ENCODE measurements around the gene CABLES1.

CABLES1 gene

DNA sequence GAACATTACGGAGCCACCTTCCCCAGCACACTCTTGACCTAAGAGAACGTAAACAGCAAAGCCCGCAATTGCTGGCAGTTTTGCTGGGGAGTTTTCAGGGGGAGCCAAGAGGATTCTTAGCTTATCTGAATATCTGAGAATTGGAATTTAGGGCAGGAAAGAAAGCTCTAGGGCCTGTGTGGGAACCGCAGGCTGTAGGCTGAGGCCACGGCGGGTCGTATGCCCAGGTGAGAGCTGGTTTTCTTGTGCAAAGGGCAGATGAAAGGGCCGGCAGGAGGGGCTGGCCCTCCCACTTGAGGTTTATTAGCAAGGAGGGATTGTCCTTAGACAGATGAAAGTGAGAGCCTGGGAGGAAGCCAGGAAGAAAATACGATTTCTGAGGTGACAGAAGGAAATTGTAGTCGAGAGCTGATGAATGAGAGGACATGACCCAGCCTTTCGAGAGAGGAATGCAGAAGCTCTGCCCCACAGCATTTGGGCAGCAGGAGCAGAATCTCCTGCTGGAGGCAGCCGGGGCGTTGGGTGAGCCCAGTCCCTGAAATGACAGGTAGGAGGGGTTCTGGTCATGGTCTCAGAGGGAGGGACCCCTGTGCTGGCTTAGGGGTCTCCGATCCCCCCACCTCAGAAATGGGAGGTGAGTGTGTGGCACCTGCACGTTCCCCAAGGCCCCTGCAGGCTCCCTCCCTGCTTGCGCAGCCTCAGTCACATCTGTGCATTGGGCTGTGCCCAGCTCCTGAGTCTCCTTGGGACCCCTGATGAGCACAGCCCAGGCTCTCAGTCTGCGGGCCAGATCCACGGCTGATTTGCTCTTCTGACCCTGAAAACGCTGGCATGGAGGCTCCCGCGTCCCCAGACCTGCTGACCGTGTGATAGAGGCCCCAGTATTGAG lies 61.1 kb downstream of the CABLES1 start:
- DNase-seq, result no peak

DNA sequence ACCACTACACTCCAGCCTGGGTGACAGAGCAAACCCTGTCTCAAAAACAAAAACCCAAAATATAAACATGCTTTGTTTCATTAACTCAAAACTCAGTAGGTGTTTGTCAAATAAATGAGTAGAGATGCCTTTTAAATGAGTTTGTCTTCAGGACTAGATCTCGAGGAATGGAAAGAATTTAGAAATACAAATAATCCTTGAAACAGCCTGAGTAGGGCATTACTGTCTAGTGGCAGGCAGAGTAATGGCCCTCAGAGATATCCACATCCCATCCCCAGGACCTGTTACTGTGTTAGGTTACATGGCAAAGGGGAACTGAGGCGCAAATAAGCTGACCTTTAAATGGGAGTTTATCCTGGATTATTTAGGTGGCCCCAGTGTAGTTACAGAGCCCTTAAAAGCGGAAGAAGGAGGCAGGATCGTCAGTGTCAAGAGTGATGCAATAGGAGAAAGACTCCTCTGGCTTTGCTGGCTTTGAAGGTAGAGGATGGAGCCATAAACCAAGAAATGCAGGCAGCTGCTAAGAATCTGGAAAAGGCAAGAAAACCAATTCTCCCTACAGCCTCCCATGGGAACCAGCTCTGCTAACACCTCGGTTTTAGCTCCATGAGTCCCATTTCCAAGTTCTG lies 63.0 kb downstream of the CABLES1 start:
- DNase-seq, result peak; percentile 45

DNA sequence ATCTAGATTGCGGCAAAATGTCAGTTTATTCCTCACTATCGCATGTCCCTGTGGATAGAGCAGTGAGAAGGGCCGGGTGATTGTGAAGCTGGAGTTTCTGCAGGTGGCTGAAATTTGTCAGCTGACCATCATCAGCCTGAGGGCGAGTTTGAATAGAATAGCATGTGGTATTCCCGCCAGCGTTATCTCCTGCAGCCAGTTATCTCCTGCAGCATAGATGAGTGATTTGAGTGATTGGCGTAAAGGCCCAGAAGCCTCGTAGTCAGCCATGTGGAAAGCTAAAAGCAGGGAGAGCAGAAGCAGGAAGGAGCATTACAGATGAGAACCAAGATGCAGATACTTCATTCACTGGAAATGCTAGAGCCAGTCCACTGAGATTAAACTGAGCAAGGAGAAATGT lies 65.5 kb downstream of the CABLES1 start:
- peak; percentile 55 for DNase-seq

DNA sequence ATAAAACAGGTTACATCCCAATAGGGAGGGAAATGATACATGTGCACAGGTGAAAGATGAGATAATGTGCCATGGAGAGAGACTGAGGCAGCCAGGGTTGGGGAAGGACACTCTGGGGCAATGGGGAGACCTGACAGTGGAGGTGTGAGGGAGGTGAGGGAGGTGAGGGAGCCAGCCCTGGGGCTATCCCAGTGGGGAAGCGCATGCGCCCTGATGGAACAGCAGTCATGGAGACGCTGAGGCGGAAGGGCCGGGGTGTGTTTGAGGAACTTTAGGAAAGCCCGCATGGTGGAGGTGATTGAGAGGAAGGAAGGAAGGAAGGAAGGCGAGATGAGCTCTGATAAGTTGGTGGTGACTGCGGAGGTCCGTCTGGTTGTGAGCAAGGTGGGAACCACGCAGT lies 66.5 kb downstream of the CABLES1 start:
- DNase-seq, result no peak

DNA sequence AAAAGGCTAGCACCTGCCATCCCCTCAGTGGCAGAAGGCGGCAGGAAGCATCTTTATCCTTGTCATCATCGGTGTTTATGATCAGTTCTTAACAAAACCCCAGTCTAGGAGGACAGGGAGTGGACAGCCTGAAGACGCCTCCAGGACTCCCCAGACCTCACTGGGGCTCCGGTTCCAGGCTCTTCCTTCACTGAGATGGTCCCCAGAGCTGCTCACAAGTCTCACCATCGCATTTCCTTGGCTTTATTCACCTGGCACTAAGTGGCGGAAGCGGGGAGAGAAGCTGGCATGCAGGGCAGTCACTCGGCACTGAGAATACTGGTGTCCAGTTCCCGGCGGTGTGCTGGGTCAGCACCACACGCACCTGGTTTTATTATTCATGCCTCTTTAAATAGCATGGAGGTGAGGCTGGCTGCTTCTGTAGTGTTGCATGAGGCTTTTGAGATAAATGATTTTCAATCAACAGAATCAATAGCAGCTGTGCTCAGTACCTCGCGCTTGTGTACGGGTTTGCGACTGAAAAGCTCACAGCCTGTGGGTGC lies 68.7 kb downstream of the CABLES1 start:
- no peak for DNase-seq

DNA sequence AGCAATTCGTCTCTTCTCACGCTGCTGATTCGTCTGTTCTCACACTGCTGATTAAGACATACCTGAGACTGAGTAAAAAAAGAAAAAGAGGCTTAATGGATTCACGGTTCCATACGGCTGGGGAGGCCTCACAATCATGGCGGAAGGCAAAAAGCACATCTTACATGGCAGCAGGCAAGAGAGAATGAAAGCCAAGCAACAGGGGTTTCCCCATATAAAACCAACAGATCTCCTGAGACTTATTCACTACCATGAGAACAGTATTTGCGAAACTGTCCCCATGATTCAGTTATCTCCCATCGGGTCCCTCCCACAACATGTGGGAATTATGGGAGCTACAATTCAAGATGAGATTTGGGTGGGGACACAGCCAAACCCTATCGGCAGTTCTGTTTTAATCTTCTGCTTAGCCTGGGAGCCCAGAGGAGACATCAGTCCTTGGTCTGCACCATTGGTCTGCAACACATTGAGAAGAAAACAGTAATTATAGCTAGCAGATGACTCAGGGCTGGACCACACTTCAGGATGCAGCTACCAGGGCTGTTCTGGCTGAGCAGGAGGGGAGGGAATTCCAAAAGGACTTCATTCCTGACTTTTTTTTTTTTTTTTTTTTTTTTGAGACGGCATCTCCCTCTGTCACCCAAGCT lies 69.4 kb downstream of the CABLES1 start:
- DNase-seq, result no peak

DNA sequence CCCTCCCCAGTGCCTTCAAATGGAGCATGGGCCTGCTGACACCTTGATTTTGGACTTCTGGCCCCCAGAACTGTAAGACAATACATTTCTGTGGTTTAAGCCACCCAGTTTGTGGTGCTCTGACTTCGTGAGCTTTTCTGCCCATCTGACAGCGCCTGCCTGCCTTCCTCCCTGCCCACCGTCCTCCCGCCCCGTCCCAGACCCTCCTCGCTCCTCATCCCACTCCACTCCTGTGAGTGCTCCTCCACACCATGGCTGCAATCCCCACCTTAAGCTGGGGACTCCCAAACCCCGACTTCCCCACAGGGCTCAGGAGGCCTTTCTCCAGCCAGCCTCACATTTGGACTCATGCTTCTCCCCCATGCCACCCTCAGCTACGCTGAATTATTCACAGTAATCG lies 70.7 kb downstream of the CABLES1 start:
- DNase-seq, result no peak

DNA sequence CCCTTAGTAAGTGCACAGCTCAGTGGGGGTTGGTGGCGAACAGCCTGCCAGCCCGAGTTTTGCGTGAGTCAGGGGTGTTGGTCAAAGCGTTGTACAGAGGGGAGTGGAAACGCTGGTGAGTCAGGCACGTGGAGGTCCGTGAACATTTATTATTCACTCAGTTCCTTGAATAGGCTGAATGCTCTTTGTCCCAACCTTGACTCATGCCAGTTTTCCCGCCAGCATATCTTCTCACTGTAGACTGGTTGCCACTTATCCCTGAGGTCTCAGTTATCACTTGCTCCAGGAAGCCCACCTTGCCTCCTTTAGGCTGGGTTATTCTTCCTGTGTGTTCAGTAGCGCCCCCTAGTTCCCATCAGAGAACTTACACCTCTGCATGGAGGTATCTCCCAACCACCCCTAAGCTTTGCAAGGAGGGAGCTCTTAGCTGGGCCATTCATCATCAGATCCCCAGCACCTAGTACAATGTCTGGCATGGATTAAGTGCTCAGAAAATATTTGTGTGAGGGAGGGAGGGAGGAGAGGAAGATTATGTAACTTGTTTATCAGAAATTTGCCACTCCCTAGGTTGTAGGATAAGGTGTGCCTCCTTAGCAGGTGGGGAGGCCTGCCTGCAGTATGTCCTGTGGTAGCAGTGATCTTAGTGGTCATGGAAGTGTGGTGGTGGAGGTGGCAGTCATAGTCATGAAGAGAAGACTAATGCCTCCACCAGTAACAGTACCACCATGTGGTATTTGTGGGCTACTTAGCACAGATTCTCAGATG lies 72.1 kb downstream of the CABLES1 start:
- DNase-seq, result peak; percentile 29

DNA sequence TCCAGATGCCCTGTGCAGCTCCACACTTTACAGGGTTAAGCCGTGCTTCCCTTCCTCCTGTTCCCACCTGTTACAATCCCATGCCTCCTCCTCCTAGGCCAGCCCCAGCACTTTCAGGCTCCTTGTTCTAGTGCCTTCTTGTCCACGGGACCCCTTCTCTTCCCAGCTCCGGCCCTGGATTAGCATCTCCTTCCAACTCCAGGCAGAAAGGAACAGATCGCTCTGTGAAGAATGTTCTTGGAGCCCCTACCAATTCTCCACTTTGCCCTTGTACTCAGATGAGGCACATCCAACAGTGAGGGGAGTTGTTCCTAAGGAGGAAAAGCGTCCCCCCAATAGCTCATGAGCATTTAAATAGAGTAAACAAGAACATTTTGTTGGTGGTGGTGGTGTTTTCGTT lies 72.7 kb downstream of the CABLES1 start:
- DNase-seq, result no peak

DNA sequence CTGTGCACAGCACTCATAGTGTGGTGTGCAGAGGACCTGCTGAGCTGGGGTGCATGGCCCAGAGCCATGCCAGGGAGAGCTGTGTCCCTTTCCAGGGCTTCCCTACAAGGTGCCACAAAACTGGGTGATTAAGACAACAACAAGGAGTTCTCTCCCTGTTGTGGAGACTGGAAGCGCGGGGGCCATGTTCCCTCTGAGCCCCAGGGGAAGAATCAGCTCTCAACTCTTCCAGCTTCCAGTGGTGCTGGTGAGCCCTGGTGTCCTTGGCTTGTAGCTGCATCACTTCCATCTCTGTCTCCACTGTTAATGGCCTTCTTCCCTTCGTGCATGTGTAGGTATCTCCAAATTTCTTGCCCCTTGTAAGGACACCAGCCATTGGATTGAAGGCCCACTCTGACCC lies 73.3 kb downstream of the CABLES1 start:
- DNase-seq, result no peak

DNA sequence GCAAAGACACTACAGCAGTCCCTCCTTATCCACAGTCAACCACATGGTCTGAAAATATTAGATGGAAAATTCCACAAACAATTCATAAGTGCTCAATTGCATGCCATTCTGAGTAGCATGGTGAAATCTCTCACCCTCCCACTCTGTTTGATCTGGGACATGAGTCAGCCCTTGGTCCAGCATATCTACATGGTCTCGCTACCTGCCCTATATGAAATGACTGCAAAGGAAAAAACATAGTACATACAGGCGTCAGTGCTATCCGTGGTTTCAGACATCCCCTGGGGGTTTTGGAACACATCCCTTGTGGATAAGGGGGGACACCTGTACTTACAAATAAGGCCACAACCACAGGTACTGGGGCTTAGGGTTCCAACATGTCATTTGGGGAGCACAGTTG lies 73.7 kb downstream of the CABLES1 start:
- DNase-seq, result no peak

DNA sequence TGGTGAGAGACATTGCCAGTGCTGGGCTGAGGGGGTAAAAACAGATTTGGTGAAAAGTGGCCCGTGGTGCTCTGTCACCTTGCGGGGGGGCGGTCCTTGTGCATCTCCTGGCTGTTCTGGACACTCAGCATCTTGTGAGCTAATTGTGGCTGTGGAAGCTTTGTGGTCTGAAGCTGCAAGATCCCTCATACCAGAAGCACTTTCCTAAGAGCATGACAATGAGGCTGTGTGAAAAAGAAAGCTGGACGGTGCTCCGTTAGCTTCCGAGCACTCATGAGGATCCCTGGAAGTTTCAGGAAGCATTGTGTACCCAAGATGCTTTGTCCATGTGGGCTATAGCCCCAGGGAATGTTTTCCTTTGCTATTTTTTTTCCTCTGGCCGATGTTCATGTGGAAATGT lies 74.5 kb downstream of the CABLES1 start:
- no peak for DNase-seq

DNA sequence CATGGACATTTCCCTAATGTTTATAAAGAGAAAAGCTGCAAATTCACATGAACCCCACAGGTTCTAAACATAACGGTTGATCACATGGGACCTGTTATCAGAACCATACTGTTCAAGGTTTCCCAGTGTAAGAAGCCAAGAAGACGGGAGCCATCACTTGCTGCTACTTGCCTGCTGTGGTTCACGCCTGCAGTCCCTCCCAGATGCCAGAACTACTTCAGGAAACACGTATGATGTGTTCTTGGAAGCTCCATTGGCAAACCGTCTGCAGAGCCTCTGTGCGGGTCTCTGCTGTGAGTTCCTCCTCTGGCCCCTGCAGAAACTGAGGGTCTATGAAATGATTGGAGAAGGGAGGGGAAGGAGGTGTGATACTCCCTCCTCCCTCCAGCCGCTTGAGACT lies 75.2 kb downstream of the CABLES1 start:
- no peak for DNase-seq

DNA sequence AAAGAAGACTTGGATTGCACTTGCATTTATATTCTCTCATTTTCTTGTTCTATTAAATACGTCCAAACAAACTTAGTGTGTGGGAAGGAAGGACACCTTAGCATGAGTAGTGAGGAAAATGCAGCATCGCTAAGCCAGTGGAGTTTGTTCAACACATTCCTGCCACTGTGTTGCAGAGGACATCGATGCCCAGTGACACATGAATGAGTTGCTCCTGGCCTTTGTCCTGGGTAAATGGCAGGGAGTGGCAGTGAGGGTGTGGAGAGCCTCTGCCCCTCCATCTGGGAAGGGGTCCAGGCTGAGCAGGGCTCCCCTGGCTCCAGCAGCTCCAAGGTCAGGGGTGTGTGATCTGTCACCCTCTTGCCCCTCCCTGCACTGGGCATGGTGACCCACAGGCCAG lies 75.9 kb downstream of the CABLES1 start:
- DNase-seq, result no peak

DNA sequence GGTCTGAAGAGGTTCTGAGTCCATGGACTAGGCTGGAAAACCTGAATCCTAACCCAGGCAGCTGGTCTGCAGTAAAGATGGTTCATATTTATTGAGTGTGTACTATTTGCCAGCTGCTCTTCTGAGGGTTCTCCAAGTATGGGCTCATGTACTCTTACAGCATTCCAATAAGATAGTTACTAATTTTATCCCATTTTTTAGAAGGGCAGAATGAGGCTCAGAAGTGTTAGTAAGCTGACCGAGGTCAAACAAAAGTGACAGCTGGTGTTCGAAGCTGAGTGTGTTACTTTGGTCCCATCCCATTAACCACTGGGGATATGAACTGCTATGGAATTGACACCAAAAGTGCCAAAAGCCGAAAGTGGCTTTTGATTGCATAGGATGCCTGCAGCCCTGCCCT lies 76.9 kb downstream of the CABLES1 start:
- DNase-seq, result no peak

DNA sequence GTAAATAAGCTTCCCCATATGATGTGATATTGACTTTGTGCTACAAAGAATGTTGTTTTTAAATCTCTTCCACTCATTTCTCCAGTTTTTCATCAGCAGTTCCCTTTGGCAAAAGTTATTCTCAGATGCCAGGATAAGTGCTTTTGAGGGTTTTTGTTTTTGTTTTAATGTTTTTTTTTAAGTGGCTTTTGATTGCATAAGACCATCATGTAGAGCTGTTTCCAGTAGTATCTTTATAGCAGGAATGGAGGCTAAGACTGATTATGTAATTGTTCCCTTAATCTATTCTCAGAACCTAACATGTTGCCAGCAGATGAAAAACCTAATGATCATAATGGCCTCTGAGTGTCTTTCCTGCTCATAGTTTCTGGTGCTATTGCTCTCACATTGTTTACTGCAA lies 77.9 kb downstream of the CABLES1 start:
- DNase-seq, result peak; percentile 27

DNA sequence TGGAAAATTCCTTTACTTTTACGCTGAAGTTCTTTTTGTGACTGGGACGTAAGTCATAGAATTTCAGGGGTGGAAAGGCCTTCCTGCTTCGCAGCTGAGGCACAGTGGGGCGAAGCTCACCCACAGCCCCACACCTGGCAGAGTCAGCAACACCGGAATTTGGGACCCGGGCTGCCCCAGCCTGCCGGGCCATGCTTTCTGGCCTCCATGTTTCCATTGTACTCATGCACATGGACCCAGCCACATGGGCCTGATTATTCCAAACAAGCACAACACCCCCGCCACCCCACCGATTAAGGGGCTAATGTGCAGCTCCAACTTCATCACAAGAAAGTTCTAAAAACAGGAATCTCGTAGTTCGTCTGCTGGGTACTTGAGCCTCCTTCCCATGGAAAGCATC lies 82.5 kb downstream of the CABLES1 start:
- DNase-seq, result no peak

DNA sequence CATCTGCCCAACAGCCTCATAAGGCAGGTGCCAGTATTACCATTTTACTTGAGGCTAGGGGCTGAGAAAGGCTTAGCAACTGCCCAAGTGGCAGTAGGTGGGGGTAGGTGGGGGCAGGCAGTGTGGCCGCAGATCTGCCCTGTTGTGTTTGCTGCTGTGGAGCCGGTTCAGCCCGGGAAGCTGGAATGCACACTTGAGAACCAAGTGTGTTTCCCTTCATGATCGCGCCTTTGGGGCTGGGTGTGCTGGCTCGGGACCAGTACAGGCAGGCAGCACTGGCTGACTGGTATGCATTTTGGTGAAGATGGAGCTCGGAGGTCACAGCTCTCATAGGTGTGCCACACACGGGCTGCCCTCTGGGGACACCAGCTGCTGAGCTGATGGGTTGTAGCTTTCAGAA lies 85.1 kb downstream of the CABLES1 start:
- DNase-seq, result no peak

DNA sequence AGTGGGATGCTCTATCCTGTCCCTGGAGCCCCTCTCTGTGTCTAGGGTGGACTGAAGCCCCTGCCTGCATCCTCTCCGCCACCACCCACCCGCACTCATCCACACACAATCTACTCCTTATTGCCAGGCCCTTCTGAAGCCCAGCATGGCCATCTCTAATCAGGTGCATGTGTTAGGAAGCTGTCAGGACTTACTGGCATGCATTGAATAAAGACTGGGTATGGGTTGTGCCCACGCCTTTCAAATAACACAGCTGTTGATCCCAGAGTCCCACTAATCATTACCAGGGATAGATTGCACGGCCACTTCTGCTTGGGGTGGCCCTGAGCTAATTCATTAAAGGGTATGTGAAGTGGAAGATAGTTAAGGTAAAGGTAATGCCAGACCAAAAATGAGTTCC lies 88.4 kb downstream of the CABLES1 start:
- DNase-seq, result no peak

DNA sequence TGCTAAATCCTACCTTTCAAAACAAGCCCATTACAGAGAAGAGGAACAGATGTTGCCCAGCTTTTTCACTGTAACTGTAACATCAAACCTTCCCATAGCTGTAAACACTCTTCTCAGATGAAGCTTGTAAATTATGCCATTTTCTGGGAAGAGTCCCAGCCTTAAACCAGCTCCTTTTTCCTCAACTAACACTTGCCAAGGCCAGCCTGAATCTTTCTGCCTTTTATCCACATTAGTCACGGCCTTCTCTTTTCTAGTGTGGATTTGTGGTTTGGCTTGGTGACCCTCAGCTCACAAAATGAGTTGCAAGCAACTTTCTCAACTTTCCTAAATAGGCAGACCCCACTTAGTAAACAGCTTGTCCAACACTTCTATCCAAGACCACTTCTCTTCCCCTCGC lies 90.2 kb downstream of the CABLES1 start:
- DNase-seq, result no peak

DNA sequence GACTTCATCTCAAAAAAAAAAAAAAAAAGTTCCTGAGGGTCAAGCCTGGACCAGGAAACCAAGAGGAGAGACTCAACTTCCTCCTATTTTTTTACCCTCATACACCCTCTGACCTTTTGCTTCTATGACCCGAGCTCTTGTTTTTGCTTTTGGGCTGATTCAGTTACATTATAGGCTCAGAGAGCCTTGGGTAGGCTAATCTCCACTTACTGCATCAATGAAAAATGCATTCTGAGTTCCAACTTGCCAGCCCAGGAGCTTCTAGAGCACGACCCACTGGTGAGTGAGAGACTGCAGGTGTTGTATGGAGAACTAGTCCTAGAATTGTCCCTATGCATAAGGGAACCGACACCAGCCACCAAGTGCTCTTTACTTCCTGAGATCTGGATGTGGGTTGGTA lies 91.1 kb downstream of the CABLES1 start:
- DNase-seq, result no peak

DNA sequence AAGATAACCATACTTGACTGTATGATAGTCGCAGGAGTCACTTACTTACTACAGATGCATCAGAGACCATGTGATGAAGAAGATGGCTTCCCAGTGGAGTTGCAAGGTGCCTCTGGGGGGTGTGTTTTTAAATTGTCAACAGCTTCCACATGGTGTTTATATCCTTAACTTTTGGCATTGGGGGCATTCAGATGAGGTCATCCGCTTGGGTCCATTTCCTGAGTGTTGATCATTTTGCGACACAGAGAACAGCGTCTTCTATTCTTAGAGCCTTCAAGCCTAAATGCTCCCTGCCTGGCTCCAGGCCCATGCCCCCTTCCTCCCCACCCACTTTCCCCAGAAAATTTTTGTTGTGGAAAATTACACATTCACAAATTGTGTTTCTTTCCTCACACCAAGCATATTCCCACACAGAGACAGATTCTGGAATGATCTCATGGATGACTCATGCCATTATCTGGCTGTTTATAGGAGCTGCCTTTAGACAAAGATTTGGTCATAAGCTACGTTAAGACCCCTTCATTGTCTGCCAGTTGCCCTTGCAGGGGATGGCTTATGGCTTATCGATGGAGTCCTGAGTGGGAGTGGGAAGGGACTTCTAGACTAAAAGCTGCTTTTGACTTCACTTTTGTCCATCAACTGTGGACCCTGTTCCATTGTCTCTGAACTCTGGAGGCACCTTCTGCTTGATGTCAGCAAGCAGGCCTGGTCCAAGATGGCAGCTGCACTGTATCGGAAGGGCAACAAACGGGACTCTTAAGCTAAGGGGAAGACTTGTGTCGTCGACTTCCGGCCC lies 91.8 kb downstream of the CABLES1 start:
- no peak for DNase-seq

All from OCI-M1 (cell line).